Measurements from ENCODE around the gene CHMP6.
A peak's percentile ranks its signal among the peaks of the same experiment; 100 is the strongest.

The CHMP6 gene

DNA sequence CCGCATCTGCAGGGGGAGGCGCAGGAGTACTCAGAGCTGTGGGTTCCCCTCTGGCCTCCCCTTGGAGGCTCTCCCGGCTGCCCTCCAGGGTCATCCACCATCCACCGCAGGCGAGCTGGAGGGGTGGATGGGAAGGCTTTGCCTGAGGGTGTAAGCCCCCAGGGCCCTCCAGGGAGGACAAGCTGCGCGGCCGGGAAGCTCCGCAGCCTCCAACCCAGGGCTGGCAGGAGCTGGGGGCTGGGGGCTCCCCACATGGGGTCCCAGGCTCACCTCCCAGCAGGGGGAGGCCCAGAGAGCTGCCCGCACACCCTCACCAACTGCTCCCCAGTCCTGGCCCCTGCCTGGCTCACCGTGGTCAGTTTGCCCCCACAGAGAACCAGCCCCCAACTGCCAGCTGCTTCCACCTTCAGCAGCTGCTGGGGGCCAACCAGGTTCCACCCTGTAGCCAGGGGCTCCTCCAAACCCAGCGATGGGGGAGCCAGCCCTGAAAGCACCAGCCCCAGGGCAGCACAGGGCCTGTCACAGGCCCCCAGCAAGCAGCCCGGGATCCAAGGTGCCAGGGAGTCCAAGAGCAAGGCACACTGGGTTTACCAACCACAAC lies 19.8 kb upstream of the CHMP6 start:
- no peak for DNase-seq

DNA sequence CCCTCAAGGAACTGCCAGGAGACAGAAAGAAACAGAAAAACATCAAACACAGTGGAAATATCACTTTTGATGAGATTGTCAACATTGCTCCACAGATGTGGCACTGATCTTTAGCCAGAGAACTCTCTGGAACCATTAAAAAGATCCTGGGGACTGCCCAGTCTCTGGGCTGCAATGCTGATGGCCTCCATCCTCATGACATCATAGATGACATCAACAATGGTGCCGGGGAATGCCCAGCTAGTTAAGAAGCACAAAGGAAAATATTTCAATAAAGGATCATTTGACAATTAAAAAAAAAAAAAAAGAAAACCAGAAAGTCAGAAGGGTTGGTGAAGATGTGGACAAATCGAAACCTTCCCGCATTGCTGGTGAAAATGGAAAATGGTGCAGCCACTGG lies 14.9 kb upstream of the CHMP6 start:
- no peak for DNase-seq

GRCh38 chr17:80977172-80977571 lies 14.5 kb upstream of the CHMP6 start:
- DNase-seq, result no peak

DNA sequence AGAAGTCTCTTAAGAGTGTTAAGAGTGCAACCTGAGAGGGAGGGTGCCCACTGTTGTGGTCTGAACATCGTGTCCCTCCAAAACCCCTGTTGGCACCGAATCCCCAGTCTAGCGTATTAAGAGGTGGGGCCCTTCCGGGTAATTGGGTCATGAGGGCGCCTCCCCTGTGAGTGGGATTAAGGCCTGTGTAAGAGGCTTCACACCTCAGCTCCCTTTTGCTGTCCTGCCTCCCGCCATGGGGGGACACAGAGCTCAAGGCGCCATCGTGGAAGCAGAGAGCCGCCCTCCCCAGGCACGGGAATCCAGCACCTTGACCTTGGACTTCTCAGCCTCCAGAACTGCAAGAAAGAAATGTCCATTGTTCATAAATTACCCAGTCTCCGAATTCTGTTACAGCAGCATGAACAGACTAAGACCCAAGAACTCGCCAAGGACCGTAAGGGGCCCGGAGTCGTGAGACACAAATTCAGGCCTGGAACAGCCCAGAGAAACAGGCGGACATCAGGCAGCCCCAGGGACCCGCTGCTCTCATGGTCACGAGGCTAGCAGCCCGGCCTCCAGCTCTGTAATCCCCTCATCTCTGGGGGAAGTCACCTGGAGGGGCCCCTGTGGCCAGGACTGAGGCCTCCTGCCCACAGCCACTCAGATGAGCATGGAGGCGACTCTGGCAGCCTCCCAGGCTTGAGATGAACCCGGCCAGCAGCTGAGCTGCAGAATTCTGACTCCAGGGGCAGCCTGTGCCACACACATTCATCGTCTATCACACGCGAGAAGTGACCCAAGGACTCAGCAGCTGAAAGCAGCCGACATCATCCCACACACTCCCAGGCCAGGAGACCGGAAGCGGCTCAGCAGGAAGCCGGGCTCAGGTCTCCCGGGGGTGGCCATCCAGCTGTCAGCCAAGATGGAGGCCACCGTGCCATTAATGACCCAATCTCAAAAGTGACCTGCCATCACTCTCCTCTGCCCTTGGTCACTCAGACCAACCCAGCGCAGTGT lies 12.8 kb upstream of the CHMP6 start:
- DNase-seq, result no peak

DNA sequence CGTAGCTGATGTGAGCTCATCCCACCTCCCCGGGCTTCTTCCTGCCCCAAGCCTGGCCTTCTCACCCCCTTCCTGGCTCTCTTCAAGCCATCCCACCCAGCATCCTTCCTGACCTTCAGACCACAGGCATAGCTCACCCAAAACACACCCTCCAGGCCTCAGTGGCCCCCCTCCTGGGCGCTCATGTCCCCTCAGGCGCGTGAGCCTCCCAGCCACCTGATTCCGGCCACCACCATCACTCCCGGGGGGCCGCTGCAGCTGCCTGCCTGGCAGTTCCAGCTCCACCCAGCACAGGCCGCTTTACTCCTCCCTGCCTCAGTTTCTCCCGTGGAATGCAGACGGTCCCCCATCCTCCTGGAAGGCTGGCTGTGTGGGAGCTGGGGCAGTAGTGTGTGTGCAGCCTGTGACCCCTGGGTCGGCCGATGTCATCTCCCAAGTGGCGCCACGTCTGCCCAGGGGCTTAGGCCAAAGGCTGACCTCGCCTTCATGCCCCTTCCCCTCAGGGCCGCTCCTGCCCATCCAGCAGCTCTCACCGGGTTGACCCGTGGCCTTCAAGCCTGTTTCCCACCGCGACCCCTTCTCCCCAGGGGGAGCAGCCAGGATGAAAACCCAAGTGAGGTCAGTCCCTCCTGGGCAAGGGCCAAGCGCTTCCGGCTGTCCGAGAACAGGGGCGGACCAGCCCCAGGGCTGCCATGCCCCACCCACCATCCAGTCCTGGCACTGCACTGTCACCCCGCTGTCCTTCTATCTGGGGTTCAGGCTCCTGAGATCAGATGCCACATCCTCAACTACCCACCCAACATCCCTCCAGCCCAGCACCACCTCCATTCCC lies 11.9 kb upstream of the CHMP6 start:
- DNase-seq, result no peak

DNA sequence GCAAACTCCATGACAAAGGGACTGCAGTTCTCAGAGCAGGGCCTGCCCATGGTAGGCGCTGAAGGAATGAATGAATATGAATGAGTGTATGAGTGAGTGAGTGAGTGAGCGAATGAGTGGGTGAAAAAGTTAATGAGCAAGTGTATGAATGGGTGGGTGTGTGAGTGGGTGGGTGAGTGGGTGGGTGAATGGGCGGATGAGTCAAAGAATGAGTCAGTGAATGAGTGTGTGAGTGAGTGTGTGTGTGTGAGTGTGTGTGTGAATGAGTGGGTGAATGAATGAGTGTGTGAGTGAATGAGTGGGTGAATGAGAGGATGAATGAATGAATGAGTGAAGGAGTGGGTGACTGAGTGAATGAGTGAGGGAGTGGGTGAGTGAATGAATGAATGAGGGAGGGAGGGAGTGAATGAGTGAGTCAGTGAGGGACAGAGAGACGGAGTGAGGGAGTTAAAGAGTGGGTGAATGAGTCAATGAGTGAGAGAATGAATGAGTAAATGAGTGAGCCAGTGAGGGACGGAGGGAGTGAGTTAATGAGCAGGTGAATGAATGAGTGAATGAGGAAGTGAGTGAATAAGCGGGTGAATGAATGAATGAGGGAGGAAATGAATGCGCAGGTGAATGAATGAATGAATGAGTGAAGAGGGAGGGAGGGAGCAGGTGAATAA lies 11.1 kb upstream of the CHMP6 start:
- no peak for DNase-seq

DNA sequence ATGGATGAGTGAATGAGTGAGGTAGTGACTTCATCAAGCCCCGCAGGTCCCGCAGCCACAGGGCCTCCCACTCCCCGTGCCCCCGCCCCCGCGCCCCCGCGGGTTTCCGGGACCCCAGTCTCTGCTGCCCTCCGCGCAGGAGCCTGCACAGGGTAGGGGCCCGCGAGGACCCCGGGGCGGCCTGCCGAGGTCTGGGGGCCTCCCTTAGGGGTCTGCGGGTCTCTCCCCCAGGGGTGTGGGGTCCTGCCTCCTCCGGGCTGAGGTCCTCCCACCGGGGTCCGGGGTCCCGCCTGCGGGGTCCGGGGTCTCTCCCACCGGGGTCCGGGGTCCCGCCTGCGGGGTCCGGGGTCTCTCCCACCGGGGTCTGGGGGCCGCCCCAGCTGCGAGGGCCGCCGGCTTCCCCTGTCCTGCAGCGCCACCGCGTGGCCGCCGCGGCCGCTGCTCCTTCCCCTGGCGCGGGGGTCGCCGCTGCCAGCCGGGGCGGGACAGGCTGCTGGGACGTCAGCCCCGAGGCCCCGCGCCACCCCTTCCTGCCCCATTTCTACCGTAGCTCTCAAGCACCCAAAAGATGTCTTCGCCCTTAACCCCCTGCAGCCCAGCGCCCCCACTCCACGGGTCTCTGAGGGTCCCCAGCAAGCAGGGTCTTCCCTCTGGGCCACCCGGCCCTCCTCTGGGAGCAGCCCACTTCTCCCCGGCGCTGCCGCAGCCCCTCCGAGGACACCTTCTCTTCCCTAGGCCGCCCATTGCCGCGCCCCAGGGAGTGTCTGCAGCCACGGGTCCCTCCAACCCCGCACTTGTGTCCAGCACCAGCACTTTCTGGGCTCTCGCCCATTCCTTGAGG lies 10.4 kb upstream of the CHMP6 start:
- DNase-seq, result peak; percentile 49

DNA sequence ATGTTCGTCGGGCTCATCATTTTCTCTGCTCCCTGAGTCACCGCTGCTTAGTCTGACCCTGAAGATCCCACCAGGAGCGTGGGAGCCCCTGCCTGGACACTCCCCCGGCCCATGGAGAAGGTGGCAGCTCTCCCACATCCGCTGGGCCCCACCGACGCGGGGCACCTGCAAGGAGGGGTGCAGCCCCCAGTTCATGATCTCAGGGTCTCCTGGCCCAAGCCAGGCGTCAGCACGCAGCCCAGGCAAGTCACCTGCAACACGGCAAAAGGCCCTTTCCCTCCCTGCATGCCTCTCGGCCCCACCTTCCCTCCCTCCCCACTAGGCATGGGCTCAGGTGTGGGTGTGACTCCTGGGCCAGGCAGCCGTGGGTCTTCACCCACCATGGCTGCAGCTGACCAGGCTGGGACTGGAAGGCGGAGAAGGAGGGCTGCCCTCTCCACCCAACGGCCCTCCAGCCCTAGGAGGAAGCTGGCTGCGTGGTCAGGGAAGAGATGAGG lies 9.7 kb upstream of the CHMP6 start:
- DNase-seq, result no peak

- no peak for DNase-seq
Measured at GRCh38 chr17:80982426-80982974, 9.1 kb upstream of the CHMP6 start.

- no peak for DNase-seq
Measured at GRCh38 chr17:80983545-80983944, 8.1 kb upstream of the CHMP6 start.

DNA sequence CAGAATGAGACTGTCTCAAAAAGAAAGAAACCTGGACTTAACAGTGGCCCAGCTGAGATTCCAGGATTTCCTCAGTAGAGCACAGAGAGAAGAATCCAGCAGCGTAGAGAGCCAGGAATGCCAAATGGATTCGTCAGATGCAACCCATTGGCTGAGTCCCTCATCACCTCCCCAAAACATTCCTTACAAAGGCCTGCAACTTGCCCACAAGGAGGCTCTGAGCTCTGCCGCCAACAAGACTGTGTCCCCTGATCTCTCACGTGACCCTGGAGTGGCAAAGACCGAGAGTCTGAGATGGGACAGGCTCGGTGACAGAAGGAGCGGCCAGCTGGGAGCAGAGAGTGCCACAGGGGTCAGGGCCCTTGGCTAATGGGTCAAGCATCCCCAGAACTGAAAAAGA lies 6.9 kb upstream of the CHMP6 start:
- DNase-seq, result no peak

- DNase-seq, result no peak
Measured at GRCh38 chr17:80986046-80986445, 5.6 kb upstream of the CHMP6 start.

DNA sequence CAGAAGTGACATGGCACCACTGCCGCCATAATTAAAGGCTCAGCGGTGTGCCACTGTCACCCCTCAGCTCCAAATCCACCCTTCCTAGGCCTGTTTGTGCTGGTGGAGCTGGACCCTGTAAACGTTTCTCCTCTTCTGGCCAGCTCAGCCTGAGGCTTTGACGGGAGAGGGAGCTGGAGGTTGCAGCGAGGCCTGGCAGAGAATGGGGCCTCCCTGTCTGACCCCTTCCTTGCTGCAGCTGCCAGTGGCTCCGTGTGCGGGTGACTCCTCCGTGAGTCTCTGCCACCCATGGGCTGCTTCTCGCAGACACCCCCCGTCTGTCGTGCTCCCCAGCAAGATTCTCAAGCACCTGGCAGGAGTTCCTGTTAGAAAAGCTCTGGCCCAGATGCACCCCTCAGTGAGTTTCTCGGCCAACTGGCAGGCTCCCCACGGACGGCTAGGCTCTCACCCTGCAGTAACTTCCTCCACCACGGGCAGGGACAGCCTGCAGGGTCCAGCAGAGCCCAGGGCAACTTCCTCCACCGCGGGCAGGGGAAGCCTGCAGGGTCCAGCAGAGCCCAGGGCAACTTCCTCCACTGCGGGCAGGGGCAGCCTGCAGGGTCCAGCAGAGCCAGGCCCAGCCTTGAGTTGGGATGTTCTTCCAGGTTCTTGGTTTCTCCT lies 4.7 kb upstream of the CHMP6 start:
- no peak for DNase-seq

- DNase-seq, result no peak
Measured at GRCh38 chr17:80987941-80988461, 3.6 kb upstream of the CHMP6 start.

DNA sequence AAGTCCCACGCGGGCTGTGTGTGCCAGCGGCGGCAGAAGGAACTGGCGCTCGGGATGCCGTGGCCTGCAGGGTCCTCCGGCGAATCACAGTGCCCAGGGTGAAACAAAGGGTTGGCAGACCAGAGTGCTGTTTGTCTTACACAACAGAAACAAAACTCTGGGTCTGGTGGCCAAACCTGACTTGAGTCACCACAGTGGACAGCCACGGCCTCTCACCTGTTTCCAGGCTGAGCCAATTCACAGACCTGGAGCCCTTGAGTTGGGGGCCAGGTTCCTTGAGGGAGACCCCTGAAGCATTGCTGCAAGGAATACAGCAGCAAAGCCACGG lies 2.1 kb upstream of the CHMP6 start:
- no peak for DNase-seq

DNA sequence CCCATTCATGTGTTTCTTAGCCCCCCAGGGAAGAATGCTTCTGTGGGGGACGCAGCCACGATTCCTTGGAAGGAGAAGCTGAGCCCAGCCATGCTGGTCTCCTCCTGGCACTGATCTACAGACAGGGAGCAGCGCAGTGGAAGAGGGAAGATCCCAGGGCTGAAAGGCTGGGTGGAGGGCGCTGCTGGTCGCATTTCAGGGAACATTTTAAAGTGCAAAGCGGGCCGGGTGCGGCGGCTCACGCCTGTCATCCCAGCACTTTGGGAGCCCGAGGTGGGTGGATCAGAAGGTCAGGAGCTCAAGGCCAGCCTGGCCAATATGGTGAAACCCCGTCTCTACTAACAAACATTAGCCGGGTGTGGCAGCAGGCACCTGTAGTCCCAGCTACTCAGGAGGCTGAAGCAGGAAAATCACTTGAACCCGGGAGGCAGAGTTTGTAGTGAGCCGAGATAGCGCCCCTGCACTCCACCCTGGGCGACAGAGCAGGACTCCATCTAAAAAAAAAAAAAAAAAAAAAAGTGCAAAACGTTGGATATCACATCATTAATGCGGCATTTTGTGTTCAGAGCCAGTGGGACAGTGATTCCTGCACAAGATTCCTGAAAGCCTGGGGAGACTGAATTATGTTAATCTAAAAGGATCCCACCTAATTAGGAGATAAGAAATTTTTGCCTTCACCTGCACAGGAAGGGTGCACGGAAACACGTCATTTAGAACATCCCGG lies 558 bp upstream of the CHMP6 start:
- DNase-seq, result no peak

DNA sequence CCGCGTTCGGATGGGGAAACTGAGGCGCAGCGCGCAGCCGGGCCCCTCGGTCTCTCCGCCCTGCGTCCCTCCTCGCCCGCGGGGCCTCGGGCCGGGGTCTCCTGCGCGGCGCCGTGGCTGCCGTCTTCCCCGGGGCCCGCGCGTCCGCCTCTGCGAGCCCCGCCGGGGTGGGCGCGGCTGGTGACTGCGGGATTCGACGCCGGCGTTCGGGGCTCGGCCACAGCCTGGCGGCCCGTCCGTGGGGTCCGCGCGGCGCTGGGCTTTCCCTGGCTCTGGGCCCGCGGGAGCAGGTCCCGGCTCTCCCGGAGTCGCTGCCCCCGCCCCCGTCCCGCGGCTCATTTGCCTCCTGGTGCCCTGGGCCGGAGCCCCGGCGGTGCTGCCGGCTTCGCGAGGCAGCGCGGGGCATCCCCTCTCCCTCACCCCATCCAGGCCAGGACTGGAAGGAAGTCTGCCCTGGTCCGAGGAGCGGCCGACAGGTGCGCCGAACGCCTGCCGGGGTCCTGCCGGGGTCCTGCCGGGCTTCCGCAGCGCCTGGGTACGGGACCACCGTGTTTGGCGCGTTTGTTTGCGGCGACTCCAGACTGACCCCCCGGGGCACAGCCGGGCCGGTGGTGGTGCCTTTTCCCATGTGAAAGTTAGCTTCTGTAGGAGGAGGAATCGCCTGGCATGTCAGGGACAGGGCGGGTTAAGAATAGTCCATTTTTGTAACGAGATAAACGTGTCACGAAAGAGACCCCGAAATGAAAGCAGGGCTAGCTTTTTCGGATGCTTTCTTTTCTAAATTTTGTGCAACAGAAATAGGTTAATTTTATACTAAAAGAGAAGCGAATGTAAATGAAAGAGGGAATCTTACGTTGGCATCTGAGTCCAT lies 671 bp downstream of the CHMP6 start:
- DNase-seq, result no peak

- DNase-seq, result no peak
Measured at GRCh38 chr17:80992948-80993624, 1.4 kb downstream of the CHMP6 start.
